Measurements from ENCODE around the gene CASZ1.

DNA sequence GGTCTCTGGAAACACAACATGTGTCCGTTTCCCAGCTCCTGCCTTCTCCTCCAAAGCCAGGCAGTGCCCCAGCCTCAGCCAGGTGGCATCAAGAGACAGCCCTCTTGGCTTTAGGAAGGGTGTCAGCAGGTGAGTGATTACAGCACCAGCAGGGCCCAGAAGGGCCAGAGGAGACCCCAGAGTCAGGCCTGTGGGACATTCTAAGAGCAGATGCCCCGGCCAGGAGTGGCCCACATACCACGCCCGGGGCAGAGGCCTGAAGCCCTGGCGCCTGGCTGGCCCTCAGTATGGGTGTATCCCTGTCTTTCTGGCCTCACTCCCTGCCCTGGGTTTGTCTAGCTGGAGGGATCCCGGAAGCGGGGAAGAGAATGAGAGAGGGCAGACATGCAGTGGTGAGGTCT is 109.2 kb downstream of the CASZ1 start:
- TF ChIP-seq TAF1 (IDR thresholded peaks at IDR 0.05; ENCODE audit: borderline replicate concordance, low read depth, low read length) (no peak), POLR2AphosphoS5 (IDR thresholded peaks at IDR 0.05; ENCODE audit: low read depth, low read length) (no peak)

All from GM12892 (cell line).